A549 (cell line): ENCODE measurements around the gene PRSS58.

Experiments
- CHD4 ChIP-seq: fragments of 200-600 bp; sonication (generic); IDR thresholded peaks from 2 replicates; pipeline ENCODE4 v1.6.1; 2016; ENCODE audit warnings: antibody characterized with exemption, mild to moderate bottlenecking, borderline replicate concordance
- CTCF ChIP-seq: fragments of >200 bp; sonication (Bioruptor Twin); formaldehyde crosslinking; IDR thresholded peaks from 3 replicates; pipeline ENCODE4 v1.5.1; 2016
- EP300 ChIP-seq, 2 experiments: fragments of >200 bp; sonication (Bioruptor Twin); formaldehyde crosslinking; IDR thresholded peaks; 2 replicates in 1 of 2; 3 replicates in 1 of 2; pipeline ENCODE4 v1.6.1; 2016 to 2017
- HMGXB4 ChIP-seq: fragments of 250-450 bp; sonication (Bioruptor Pico); IDR thresholded peaks from 2 replicates; pipeline ENCODE4 v1.5.0; 2021; ENCODE audit warnings: mild to moderate bottlenecking, moderate library complexity, borderline replicate concordance
- NFE2L2 ChIP-seq: fragments of 150-350 bp; conservative IDR thresholded peaks from 2 replicates; pipeline ENCODE4 v1.6.1; 2014; ENCODE audit warnings: low read length
- POLR2A ChIP-seq: IDR thresholded peaks from 2 replicates; pipeline ENCODE4 v1.6.1; 2012; ENCODE audit warnings: mild to moderate bottlenecking, low read length
- SREBF2 ChIP-seq: fragments of 450-650 bp; IDR thresholded peaks from 2 replicates; pipeline ENCODE4 v1.6.1; 2014; ENCODE audit warnings: mild to moderate bottlenecking, moderate library complexity

GRCh38 chr7:142249918-142250317 lies 7.9 kb downstream of the PRSS58 start:
- TF ChIP-seq CTCF (no peak), HMGXB4 (no peak), EP300 (IDR thresholded peaks at IDR 0.05) (no peak), CHD4 (no peak), SREBF2 (no peak), POLR2A (no peak), NFE2L2 (no peak)
